H1 (cell line): Measurements from ENCODE around the gene REPS2. TPM values are rescaled to one million over a fixed set of nuclear protein-coding genes. Genes with fewer than 3 reads are reported as not detected.

ENCODE experiments used
- CTCF ChIA-PET: fragments of 300-600 bp; sonication (Branson Sonifier 250); formaldehyde crosslinking; loops from one replicate; lab custom pipeline; 2021; ENCODE audit not compliant: partially characterized antibody; lab: Charles Lee
- POLR2A ChIA-PET: fragments of 300-600 bp; sonication (Branson Sonifier 250); formaldehyde crosslinking; loops from one replicate; lab custom pipeline; 2021; ENCODE audit warnings: inconsistent platforms; ENCODE audit not compliant: partially characterized antibody; lab: Charles Lee
- DNase-seq, 2 experiments: peaks; one replicate each; pipeline versions ENCODE4 v3.0.0 to v3.0.0-alpha.2; 2010 to 2022; ENCODE audit warnings: low spot score in 2 of 2, low read depth in 1 of 2, mixed read lengths in 1 of 2
- FAIRE-seq: peaks from 2 replicates; lab custom pipeline; 2011; peaks lifted over from hg19 to GRCh38; lab: Jason Lieb, UNC
- H2AFZ ChIP-seq: 2 replicates; pipeline ENCODE4 v1.8.1; 2012; ENCODE audit warnings: low read length, inconsistent platforms
- H2AK5ac ChIP-seq: 2 replicates; pipeline ENCODE4 v1.6.1; 2013; ENCODE audit warnings: low read depth, low read length
- H2BK120ac ChIP-seq: replicated peaks from 2 replicates; pipeline ENCODE3; 2013; ENCODE audit warnings: low read depth, low read length, inconsistent platforms
- H2BK12ac ChIP-seq: 2 replicates; pipeline ENCODE4 v1.6.1; 2013; ENCODE audit warnings: low read depth, low read length
- H2BK15ac ChIP-seq: 2 replicates; pipeline ENCODE4 v1.6.1; 2013; ENCODE audit warnings: low read length
- H2BK20ac ChIP-seq: 2 replicates; pipeline ENCODE4 v1.6.1; 2013; ENCODE audit warnings: low read length
- H2BK5ac ChIP-seq: 2 replicates; pipeline ENCODE4 v1.6.1; 2013; ENCODE audit warnings: low read depth, low read length
- H3K14ac ChIP-seq: 2 replicates; pipeline ENCODE4 v1.6.1; 2013; ENCODE audit warnings: inconsistent platforms; ENCODE audit not compliant: insufficient read length
- H3K18ac ChIP-seq: 2 replicates; pipeline ENCODE4 v1.6.1; 2013; ENCODE audit warnings: low read length; ENCODE audit errors: extremely low read depth
- H3K23ac ChIP-seq: 2 replicates; pipeline ENCODE4 v1.6.1; 2013; ENCODE audit warnings: inconsistent platforms; ENCODE audit not compliant: insufficient read length
- H3K23me2 ChIP-seq: 2 replicates; pipeline ENCODE4 v1.6.1; 2013; ENCODE audit warnings: low read depth, low read length
- H3K27ac ChIP-seq: 2 replicates; pipeline ENCODE4 v1.6.1; 2011; ENCODE audit warnings: low read depth, low read length, inconsistent platforms
- H3K27me3 ChIP-seq, 4 experiments: replicated peaks in 1 of 4; 1 replicate in 1 of 4; 2 replicates in 3 of 4; pipeline versions ENCODE4 v1.6.1 to v1.8.1; 2011 to 2013; ENCODE audit warnings: low read length in 3 of 4, mild to moderate bottlenecking in 3 of 4, inconsistent platforms in 2 of 4, mixed read lengths in 2 of 4, moderate library complexity in 1 of 4; ENCODE audit not compliant: control insufficient read depth in 3 of 4, insufficient read depth in 3 of 4; ENCODE audit errors: extremely low read depth in 1 of 4
- H3K36me3 ChIP-seq, 4 experiments: 2 replicates each; pipeline versions ENCODE4 v1.6.1 to v1.8.1; 2011 to 2013; ENCODE audit warnings: mild to moderate bottlenecking in 4 of 4, low read length in 3 of 4, moderate library complexity in 2 of 4, control low read depth in 1 of 4, inconsistent platforms in 1 of 4; ENCODE audit not compliant: insufficient read depth in 4 of 4, control insufficient read depth in 2 of 4
- H3K4ac ChIP-seq: replicated peaks from 2 replicates; pipeline ENCODE3; 2013; ENCODE audit warnings: low read length, low read depth, mixed read lengths, inconsistent platforms; ENCODE audit not compliant: insufficient read length
- H3K4me1 ChIP-seq, 4 experiments: replicated peaks in 1 of 4; 1 replicate in 1 of 4; 2 replicates in 3 of 4; pipeline versions ENCODE4 v1.6.1 to v1.8.1; 2011 to 2013; ENCODE audit warnings: low read length in 3 of 4, inconsistent platforms in 2 of 4, mixed read lengths in 1 of 4; ENCODE audit not compliant: insufficient read depth in 4 of 4, control insufficient read depth in 3 of 4
- H3K4me2 ChIP-seq, 2 experiments: 2 replicates each; pipeline versions ENCODE4 v1.6.1 to v1.8.1; 2011 to 2013; ENCODE audit warnings: low read depth in 2 of 2, low read length in 2 of 2, control low read depth in 1 of 2, inconsistent platforms in 1 of 2, mild to moderate bottlenecking in 1 of 2; ENCODE audit not compliant: insufficient read depth in 1 of 2
- H3K4me3 ChIP-seq, 4 experiments: fragments of 200-600, 300-600 bp in 1 of 4; sonication (generic), shearing (Covaris generic), sonication (Bioruptor Twin) in 1 of 4; 2 replicates each; pipeline versions ENCODE4 v1.5.1 to v1.8.1; 2011 to 2016; ENCODE audit warnings: low read length in 4 of 4, low read depth in 3 of 4, control low read depth in 2 of 4, inconsistent platforms in 2 of 4, mild to moderate bottlenecking in 2 of 4, mixed read lengths in 1 of 4, moderate library complexity in 1 of 4; ENCODE audit not compliant: insufficient read depth in 2 of 4; ENCODE audit errors: extremely low read depth in 1 of 4
- H3K56ac ChIP-seq: replicated peaks from 2 replicates; pipeline ENCODE3; 2013; ENCODE audit warnings: low read depth, mild to moderate bottlenecking, mixed read lengths, low read length, inconsistent platforms; ENCODE audit not compliant: insufficient read length
- H3K79me1 ChIP-seq: 2 replicates; pipeline ENCODE4 v1.6.1; 2013; ENCODE audit warnings: low read depth, low read length, control low read depth
- H3K79me2 ChIP-seq, 2 experiments: 2 replicates each; pipeline versions ENCODE4 v1.6.1 to v1.8.1; 2012 to 2013; ENCODE audit warnings: low read length in 2 of 2, mild to moderate bottlenecking in 2 of 2, inconsistent platforms in 1 of 2; ENCODE audit not compliant: insufficient read depth in 2 of 2, control insufficient read depth in 1 of 2
- H3K9ac ChIP-seq, 4 experiments: replicated peaks in 1 of 4; 1 replicate in 1 of 4; 2 replicates in 3 of 4; pipeline versions ENCODE4 v1.6.1 to v1.8.1; 2011 to 2013; ENCODE audit warnings: low read depth in 3 of 4, low read length in 3 of 4, control low read depth in 2 of 4, mild to moderate bottlenecking in 2 of 4, moderate library complexity in 2 of 4, inconsistent platforms in 1 of 4; ENCODE audit errors: extremely low read depth in 1 of 4
- H3K9me3 ChIP-seq, 2 experiments: 2 replicates each; pipeline versions ENCODE4 v1.6.1 to v1.8.1; 2012 to 2013; ENCODE audit warnings: mild to moderate bottlenecking in 2 of 2, moderate library complexity in 2 of 2, control low read depth in 1 of 2, inconsistent platforms in 1 of 2, low read depth in 1 of 2, low read length in 1 of 2, mixed read lengths in 1 of 2; ENCODE audit not compliant: insufficient read depth in 2 of 2
- H4K20me1 ChIP-seq, 2 experiments: replicated peaks in 1 of 2; 2 replicates each; pipeline versions ENCODE3 to v1.8.1; 2011 to 2013; ENCODE audit warnings: inconsistent platforms in 2 of 2, low read length in 2 of 2, mild to moderate bottlenecking in 1 of 2; ENCODE audit not compliant: insufficient read depth in 2 of 2, control insufficient read depth in 1 of 2
- H4K5ac ChIP-seq: 2 replicates; pipeline ENCODE4 v1.6.1; 2013; ENCODE audit warnings: low read length, low read depth, mixed read lengths, inconsistent platforms; ENCODE audit not compliant: insufficient read length
- H4K8ac ChIP-seq: 2 replicates; pipeline ENCODE4 v1.8.0; 2013; ENCODE audit warnings: mild to moderate bottlenecking, moderate library complexity, low read length, inconsistent platforms; ENCODE audit not compliant: insufficient read depth; ENCODE audit errors: extremely low read depth
- H4K91ac ChIP-seq: replicated peaks from 2 replicates; pipeline ENCODE3; 2013; ENCODE audit warnings: low read length, mixed read lengths, inconsistent platforms; ENCODE audit not compliant: insufficient read length
- BRCA1 ChIP-seq: IDR thresholded peaks from 2 replicates; pipeline ENCODE4 v1.6.1; 2012; ENCODE audit warnings: low read depth, low read length, improper control_type of control experiment
- CBX5 ChIP-seq: fragments of 300-800, 300-1000 bp; sonication (generic); IDR thresholded peaks from 2 replicates; pipeline ENCODE4 v1.7.1; 2016; ENCODE audit warnings: antibody characterized with exemption, low read length, low read depth
- CBX8 ChIP-seq: fragments of 300-800, 300-1000 bp; sonication (generic); IDR thresholded peaks from 2 replicates; pipeline ENCODE4 v1.7.1; 2016; ENCODE audit warnings: low read depth, low read length, borderline replicate concordance
- EGR1 ChIP-seq: IDR thresholded peaks from 2 replicates; pipeline ENCODE4 v1.6.1; 2011; ENCODE audit warnings: low read depth, low read length, borderline replicate concordance
- FOSL1 ChIP-seq: IDR thresholded peaks from 2 replicates; pipeline ENCODE4 v1.6.1; 2011; ENCODE audit warnings: mild to moderate bottlenecking, low read depth, low read length, moderate library complexity; ENCODE audit not compliant: insufficient read depth
- JUND ChIP-seq: IDR thresholded peaks from 2 replicates; pipeline ENCODE4 v1.6.1; 2011; ENCODE audit warnings: mild to moderate bottlenecking, improper control_type of control experiment, low read length
- PHF8 ChIP-seq: fragments of 200-600 bp; sonication (generic); conservative IDR thresholded peaks from 2 replicates; pipeline ENCODE4 v1.7.1; 2012; ENCODE audit warnings: low read depth, mild to moderate bottlenecking, inconsistent platforms, low read length, moderate library complexity
- RBBP5 ChIP-seq: IDR thresholded peaks from 2 replicates; pipeline ENCODE4 v1.7.1; 2012; ENCODE audit warnings: low read depth, mild to moderate bottlenecking, inconsistent platforms, low read length, moderate library complexity, borderline replicate concordance
- RXRA ChIP-seq: IDR thresholded peaks from 2 replicates; pipeline ENCODE4 v1.6.1; 2011; ENCODE audit warnings: low read depth, mild to moderate bottlenecking, low read length, moderate library complexity; ENCODE audit not compliant: insufficient read depth
- SAP30 ChIP-seq: fragments of 300-600 bp; sonication (generic); IDR thresholded peaks from 2 replicates; pipeline ENCODE4 v1.7.1; 2012; ENCODE audit warnings: low read length, moderate library complexity, mild to moderate bottlenecking, inconsistent platforms; ENCODE audit not compliant: insufficient read depth, insufficient replicate concordance
- SIRT6 ChIP-seq: IDR thresholded peaks from one replicate; pipeline ENCODE4 v1.7.1; 2012; ENCODE audit warnings: low read length, inconsistent platforms
- SIX5 ChIP-seq: IDR thresholded peaks from 2 replicates; pipeline ENCODE4 v1.6.1; 2011; ENCODE audit warnings: mild to moderate bottlenecking, low read depth, low read length
- SP2 ChIP-seq: IDR thresholded peaks from 2 replicates; pipeline ENCODE4 v1.6.1; 2012; ENCODE audit warnings: mild to moderate bottlenecking, low read length, inconsistent platforms
- SRF ChIP-seq: IDR thresholded peaks from 2 replicates; pipeline ENCODE4 v1.6.1; 2011; ENCODE audit warnings: mild to moderate bottlenecking, low read depth, low read length, moderate library complexity
- TAF1 ChIP-seq: IDR thresholded peaks from 2 replicates; pipeline ENCODE4 v1.6.1; 2011; ENCODE audit warnings: mild to moderate bottlenecking, low read depth, low read length
- WGBS, 2 experiments: shearing (Covaris generic) in 1 of 2; methylation state at CpG; one replicate each; pipeline versions ENCODE4 v1.1.6 to v1.1.7; 2013 to 2015; ENCODE audit warnings: low lambda C conversion rate in 2 of 2, mixed read lengths in 2 of 2, inconsistent platforms in 1 of 2, low coverage in 1 of 2, missing lambda C conversion rate in 1 of 2; ENCODE audit not compliant: insufficient replicate concordance in 2 of 2, insufficient coverage in 1 of 2, insufficient read length in 1 of 2; ENCODE audit errors: extremely low coverage in 1 of 2, missing lambda C conversion rate in 1 of 2; 5-methylcytosine and 5-hydroxymethylcytosine counted together
- polyA plus RNA-seq, 7 experiments: library from polyadenylated mRNA; depleted of rRNA in 3 of 7; stranded (reverse) in 5 of 7; unstranded in 2 of 7; fragments of >200 nt in 5 of 7; fragments of 200-250 nt in 2 of 7; gene quantifications; 1 replicate in 5 of 7; 2 replicates in 1 of 7; 4 replicates in 1 of 7; pipeline versions ENCODE4 v1.2.1 to v1.2.3, GENCODE V29; 2011 to 2013; ENCODE audit warnings: missing spikeins in 2 of 7, mixed read lengths in 2 of 7
- total RNA-seq: library from RNA; stranded (reverse); fragmentation: NEBNext Ultra II Directional; extraction: Animal tissue kit (Norgen Biotek cat#: 25700); gene quantifications from 2 replicates; pipeline ENCODE4 v1.2.1, GENCODE V29; 2021

REPS2 gene
- total and polyA plus RNA-seq, 2 of the 8 experiments (the other 6 are each of a cell fraction or from before 2014, with no cell fraction given): 0.79 to 4.3 TPM

- Histone ChIP-seq H3K9ac (no peak overlapping the region), H3K9me3 (peaks cover 11% of the 10 kb centered on the region in 2 experiments; a peak in 3 of 4 replicates), H4K20me1 (no peaks in the 10 kb centered on the region), H2BK120ac (no peak overlapping the region), H3K4ac (no peak overlapping the region), H2AFZ (no peak overlapping the region), H3K56ac (no peak overlapping the region), H3K14ac (no peak overlapping the region), H3K79me2 (no peaks in the 10 kb centered on the region), H4K5ac (no peak overlapping the region), H2BK5ac (no peak overlapping the region), H3K23me2 (no peaks in the 10 kb centered on the region), H2AK5ac (no peak overlapping the region), H2BK12ac (no peak overlapping the region), H3K36me3 (no peaks in the 10 kb centered on the region; a peak in 1 of 8 replicates), H2BK15ac (no peak overlapping the region), H3K4me2 (no peak overlapping the region), H3K4me1 (no peaks in the 10 kb centered on the region), H3K4me3 (no peak overlapping the region), H4K8ac (no peak overlapping the region), H3K18ac (no peak overlapping the region), H3K27ac (no peak overlapping the region), H2BK20ac (no peak overlapping the region), H3K79me1 (no peaks in the 10 kb centered on the region), H3K27me3 (no peaks in the 10 kb centered on the region), H3K23ac (no peak overlapping the region), H4K91ac (no peak overlapping the region)
- CTCF ChIA-PET: interaction anchor here (1.0 kb wide), 1 partner anchor 42 kb away, joined by 3 read pairs; no protein-coding TSS in a partner anchor
- DNase-seq: no peak
- no peak for FAIRE-seq
- WGBS, 2 experiments: 94% methylated on average over 1 of the region's 1 CpG; no CpG with 5 or more reads in 1 of the 2 experiments
- POLR2A ChIA-PET: no interaction called here
- no peak for TF ChIP-seq BRCA1
- no peak for TF ChIP-seq EGR1
- TF ChIP-seq CBX5: no peak
- no peak for TF ChIP-seq JUND
- no peak for TF ChIP-seq SIX5
- no peak for TF ChIP-seq RXRA
- no peak for TF ChIP-seq RBBP5
- TF ChIP-seq TAF1: no peak
- TF ChIP-seq SAP30: no peak
- TF ChIP-seq SIRT6: no peak
- TF ChIP-seq FOSL1: no peak
- TF ChIP-seq PHF8: no peak
- no peak for TF ChIP-seq SP2
- TF ChIP-seq SRF: no peak
- no peak for TF ChIP-seq CBX8
Observed at GRCh38 chrX:17164079-17164478, 217.6 kb downstream of the REPS2 start.
